Endothelial cell of umbilical vein (primary cell): ENCODE measurements around the gene ENTPD1.

Experiments
- POLR2A ChIP-seq: IDR thresholded peaks from 2 replicates; pipeline ENCODE4 v1.6.1; 2012; ENCODE audit warnings: low read depth, mild to moderate bottlenecking, control low read depth, low read length
- TF ChIP-seq, protein P1 (sequence below), 2 donors: IDR thresholded peaks; 1 replicate in 1 of 2; 2 replicates in 1 of 2; pipeline ENCODE4 v1.5.1; 2011; ENCODE audit warnings: low read length in 2 of 2, mild to moderate bottlenecking in 2 of 2, moderate library complexity in 2 of 2, control low read depth in 1 of 2, inconsistent platforms in 1 of 2, low read depth in 1 of 2; ENCODE audit not compliant: insufficient read depth in 1 of 2; ENCODE audit errors: extremely low read depth in 1 of 2

DNA sequence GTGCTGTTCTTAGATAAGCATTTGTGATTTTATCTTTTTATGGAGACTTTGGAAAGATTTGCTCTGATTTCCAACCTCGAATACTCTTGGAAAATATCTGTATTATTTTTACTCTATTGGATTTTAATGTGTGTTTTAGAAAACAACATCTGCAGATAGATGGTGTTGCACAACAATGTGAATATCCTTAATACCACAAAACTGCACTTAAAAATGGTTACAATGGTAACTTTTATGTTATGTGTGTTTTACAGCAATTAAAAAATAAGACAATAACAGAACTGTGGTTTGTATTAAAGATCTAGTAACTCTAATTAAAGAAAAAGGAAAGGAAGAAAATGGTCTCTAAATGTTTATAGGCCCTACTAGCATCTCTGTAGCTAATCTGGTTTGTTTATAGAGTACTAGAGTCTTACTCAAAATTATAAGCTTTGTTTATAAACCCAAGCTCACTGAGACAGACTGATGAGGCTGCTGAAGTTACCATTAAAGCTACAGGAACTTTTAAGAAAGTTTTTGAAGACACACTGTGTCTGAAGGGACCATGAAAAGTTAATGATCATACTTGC, 77.2 kb downstream of the ENTPD1 start:
- no peak for TF ChIP-seq POLR2A
- TF ChIP-seq, protein P1, sequence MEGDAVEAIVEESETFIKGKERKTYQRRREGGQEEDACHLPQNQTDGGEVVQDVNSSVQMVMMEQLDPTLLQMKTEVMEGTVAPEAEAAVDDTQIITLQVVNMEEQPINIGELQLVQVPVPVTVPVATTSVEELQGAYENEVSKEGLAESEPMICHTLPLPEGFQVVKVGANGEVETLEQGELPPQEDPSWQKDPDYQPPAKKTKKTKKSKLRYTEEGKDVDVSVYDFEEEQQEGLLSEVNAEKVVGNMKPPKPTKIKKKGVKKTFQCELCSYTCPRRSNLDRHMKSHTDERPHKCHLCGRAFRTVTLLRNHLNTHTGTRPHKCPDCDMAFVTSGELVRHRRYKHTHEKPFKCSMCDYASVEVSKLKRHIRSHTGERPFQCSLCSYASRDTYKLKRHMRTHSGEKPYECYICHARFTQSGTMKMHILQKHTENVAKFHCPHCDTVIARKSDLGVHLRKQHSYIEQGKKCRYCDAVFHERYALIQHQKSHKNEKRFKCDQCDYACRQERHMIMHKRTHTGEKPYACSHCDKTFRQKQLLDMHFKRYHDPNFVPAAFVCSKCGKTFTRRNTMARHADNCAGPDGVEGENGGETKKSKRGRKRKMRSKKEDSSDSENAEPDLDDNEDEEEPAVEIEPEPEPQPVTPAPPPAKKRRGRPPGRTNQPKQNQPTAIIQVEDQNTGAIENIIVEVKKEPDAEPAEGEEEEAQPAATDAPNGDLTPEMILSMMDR (IDR thresholded peaks at IDR 0.05; ENCODE audit: extremely low read depth in 1 of 2, insufficient read depth in 1 of 2, low read depth in 1 of 2, low read length in 2 of 2) = no peak
